HG03060 (cell line): ENCODE measurements around the gene CACFD1.

ENCODE experiments used
- ATAC-seq: cut with Tn5 transposase; IDR thresholded peaks from one replicate; pipeline ENCODE4 v1.9.1; 2021; ENCODE audit warnings: low read depth, moderate number of reproducible peaks; ENCODE audit not compliant: unreplicated experiment

Gene CACFD1

DNA sequence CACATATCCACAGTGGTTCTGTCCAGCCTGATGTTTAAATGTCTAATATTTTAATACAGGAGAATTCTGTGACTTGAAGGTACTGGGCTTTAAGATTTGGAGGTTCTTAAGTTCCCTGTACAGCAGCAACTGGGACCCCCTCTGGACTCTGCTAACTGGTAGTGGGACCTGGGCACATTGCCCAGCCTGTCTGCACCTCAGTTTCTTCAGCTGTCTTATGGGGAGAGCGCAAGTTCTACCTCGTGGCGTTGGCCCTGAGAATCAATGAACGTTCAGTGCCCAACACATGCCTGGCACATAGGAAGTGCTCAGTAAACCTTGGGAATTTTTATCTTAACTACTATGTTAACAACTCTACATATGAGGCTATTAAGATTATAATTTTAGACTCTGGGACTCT lies 17.7 kb downstream of the CACFD1 start:
- no peak for ATAC-seq

DNA sequence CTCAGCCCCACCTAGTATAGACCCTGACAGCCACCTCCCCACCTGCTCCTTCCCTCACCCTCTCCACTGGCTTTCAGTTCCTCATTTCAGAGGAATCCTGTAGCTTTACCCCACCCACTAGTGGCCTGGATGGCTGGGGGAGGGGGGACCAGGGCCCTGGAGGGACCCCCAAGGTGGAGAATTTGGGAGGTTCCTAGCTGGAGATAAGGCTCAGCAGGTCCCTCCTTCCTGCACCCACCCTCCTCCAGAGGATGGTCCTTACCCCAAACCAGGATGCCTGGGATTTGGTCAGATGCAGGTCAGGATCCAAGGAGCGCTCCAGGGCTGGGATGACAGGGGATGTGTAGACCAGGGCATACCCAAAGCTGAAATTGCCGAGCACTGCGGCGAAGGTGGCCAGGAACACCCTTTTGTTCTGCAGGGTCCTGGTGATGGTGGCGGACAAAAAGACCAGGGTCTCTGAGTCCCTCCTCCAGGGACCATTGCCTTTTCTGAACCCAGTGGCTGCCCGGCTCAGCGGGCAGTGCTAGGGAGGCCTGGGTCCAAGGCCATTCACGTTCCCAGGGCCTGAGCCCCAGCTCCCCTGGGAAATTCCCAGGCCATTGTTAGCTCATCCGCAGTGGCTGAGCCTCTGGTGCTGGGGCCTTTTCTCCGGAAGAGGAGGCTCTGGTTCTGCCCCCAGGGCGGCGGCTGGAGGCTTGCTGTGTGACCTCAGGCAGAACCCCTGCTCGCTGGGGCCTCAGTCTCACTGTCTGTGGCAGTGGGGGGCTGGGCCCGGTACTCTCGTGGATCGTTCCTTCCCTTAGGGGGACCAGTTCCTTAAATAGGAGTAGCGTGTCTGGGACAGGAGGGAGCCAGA lies 18.4 kb downstream of the CACFD1 start:
- ATAC-seq: peak; percentile 16

DNA sequence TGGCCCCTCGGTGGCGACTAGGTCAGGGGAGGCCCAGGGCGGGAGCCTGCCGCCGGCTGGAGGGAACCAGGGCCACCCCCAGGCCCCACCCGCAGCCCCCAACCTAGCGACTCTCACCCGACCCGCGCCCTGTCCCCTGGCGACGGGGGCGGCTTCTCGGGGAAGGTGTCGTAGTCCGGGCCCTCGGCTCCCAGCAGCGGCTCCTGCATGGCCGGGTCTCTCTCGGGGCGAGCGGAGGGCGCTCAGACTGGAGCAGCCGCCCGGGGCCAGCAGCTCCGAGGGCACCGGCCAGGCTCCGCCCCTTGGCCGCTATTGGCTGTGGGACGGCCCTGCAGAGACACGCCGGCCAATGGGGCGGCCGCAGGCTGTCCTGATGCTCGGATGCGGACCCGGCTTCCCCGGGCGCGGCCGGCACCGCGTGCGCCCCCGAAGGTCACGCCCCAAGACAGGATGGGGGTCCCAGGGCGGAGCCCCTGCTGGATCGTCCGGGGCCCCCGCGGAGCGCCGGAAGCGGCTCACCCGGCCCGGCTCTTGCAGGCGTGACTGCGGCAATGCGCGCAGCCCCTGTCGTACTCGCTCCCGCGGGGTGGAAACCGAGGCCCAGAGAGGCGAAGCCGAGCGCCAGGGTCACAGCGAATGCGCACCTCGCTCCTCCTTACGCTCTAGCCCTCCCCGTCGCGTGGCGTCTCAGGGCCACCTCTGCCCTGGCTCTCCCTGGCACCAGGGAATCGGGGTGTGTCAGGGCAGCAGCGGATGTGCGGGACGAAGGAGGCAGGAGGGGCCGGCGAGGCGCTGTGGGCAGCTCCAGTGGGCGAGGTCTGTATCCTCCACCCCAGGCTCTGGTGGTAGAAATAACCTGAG lies 19.3 kb downstream of the CACFD1 start, which contains the start of gene SLC2A6:
Gene SLC2A6, minus strand, starts transcription at position 249 of the 861 bp plus-strand sequence. Its CDS starts 40 bp downstream, at position 209.
- ATAC-seq: peak; percentile 48

DNA sequence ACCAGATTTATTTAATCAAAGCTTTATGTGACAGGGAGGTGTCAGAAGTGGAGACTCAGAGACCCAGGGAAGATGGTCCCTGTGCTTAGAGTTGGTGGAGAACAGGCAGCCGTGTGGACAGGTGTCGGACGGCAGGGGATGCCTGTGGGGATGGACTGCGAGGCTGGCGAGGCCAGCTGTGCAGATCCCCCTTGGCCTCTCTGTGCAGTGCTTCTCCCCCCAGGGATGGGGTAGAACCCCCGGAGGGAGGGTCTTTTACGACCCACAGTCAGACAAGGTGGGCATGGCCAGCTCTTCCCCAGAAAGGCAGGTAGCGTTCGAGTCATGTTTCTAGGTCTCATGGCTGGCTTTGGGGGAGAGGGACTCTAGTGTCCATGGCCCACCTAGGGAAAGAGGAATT lies 23.8 kb downstream of the CACFD1 start:
- ATAC-seq: no peak

DNA sequence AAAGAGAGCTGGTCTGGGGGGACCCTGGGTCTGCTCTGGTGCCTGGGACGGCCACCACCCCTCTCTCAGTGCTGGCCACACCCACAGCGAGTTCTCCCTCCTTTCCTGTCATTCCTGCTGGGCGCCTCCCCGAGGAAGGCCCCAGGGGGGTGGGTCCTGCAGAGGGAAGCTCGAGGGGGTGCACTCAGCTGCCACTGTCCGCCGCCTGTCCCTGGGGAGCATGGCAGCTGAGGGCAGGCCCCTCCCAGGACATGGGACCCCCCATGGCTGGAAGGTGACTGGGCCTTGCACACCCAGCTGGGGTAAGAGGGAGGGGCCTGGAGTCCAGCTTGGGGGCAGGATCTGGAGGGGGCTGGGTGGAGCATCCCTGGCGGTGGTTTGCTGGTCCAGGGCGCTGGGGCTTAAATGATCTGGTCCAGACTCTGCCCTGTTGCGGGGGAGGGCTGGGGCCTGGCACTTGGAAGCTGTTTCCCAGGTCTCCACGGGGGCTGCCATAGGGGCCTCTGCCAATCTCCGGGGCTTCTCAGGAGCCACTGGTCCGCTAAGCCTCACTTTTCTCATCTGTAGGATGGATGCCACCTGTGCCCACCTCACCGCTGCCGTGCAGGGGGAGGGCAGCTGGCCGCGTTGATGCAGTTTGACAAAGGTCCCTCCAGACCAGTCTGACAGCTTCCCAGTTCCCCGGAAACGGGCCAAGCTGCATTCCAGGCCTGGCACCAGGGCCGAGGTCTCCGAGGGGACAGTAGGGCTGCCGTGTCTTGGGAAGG lies 25.1 kb downstream of the CACFD1 start:
- ATAC-seq: no peak

DNA sequence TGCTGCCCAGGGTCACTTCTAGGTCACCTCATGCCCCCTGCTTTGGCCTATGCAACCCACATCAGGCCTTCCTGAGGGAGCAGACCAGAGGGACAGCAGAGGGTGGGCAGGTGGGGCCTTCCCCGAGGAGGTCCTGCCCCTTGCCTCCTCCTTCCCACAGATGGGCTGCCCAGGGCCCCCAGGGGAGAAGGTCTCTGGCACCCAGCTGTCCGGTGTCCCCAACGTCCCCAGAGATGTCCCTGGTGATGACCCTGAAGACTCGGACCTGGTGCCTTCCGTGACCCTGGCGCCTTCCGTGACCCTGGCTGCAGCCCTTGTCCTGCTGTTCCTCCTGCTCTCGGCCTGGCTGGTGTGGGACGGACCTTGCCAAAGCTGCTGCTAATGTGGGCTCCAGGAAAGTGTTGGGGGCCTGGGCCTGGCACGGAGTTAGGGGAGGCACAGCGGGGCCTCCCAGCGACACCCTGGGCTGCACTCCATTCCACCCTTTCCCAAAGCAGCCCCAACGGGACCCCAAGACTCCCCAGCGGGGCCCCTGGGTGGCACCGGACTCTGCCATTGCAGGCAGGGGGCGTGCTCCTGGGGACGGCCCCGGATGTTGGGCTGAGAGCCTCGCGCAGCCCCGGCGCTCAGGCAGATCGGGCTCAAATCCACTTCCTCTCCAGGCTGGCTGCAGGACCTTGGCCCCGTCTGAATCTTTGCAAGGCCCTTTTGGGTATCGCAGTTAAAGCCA lies 25.9 kb downstream of the CACFD1 start:
- ATAC-seq: no peak

DNA sequence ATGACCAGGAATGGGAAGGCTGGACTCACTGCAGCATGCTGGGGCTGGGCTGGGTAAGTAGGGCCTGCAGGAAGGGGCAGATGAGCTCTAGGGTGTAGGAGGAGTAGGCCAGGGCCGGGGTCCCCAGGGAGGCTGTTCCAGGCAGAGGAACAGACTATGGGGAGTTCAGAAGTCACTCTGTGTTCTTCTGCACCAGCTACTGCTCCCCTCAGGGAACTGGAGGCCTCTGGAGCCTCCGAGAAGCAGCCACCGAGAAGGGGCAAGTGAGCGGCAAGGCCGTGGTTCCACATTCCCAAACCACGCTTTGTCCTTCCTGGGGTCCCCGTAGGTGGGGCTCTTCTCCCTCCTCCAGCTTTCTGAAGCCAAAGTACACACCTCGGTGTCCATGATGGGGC lies 27.6 kb downstream of the CACFD1 start:
- no peak for ATAC-seq

DNA sequence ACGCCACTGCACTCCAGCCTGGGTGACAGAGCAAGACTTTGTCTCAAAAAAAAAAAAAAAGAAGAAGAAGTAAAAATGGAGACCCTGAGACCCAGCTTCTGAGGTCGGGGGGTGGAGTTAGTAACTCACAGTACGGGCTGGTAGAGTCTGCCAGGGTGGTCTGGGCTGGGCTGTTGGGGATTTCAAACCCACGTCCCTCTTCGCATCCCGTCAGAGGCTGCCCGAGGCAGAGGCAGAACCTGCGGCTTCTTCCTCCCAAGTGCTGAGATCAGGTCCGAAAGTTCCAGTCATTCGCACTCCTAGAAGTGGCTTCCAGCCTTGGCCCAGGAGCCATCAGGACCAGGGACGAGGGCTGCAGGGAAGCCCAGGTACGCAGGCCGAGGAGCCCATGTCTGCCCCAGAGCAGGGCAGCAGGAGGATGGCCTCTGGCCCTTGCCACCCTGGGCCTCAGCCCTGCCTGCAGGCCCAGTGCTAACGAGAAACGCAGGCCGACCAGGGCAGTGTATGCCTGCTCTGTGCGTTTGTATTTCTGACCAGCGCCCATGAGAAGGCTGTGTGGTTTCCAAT lies 29.0 kb downstream of the CACFD1 start:
- ATAC-seq: no peak

DNA sequence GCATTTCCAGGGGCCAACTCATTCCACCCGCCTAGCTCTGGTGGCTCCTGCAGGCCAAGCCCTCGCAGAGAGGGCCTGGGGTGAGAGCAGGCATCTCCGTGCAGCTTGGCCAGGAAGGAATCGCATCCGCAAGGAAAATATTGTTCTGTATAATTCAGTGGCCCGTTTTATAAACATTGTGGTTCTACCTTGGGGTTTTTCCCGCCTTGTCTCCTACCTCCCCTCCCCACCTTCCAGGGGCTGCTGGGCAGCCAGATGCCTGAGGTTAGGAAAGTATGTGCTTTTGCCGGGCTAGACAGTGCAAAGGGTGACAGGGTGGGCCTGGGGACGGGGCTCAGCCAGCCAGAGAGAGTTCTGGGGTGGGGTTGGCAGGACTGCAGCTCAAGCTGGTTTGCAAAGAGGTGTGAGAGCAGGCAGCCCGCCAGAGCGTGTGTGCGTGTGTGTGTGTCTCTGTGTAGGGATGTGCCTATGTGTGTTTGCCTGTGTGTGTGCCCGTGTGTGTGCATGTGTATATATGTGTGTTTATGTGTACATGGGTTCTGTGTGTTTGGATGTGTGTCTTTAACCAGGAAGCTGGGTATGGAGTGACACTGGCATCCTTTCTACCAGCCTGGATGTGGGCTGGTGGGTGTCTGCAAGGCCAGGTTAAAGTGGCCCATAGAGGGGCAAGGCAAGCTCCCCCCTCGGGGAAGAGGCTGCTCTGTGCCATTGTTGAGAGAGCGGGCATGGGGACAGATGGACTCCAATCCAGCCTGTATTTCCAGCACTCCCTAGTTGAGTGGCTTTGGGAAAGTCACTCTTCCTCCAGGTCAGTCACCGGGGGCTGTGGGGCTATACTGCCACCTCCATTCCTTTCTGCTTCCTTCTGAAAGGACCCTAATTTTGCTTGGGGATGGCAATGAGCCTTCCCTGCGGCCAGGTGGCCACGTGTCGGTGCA lies 29.7 kb downstream of the CACFD1 start:
- ATAC-seq: no peak

DNA sequence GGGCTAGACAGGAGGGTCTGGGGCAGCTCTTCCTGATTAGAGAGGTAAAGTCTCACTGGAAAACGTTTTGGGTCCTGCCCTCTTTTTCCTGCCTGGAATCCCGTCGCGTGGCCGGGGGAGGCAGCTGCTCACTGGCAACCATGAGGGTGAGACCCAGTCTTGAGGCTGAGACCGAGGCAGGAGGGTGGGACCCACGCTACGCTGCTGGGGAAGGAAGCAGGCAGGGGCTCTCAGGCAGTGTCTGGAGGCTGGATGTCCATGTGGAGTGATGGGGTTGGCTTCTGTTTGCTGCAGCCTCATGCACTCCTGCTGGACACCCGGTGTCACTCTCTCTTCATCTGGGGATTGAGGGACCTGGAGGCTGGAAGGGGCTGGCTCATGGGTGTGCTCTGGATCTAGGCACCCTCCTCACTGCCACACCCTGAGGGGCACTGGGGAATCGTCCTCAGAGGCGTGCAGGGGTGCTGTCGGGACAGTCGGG lies 30.5 kb downstream of the CACFD1 start:
- no peak for ATAC-seq

DNA sequence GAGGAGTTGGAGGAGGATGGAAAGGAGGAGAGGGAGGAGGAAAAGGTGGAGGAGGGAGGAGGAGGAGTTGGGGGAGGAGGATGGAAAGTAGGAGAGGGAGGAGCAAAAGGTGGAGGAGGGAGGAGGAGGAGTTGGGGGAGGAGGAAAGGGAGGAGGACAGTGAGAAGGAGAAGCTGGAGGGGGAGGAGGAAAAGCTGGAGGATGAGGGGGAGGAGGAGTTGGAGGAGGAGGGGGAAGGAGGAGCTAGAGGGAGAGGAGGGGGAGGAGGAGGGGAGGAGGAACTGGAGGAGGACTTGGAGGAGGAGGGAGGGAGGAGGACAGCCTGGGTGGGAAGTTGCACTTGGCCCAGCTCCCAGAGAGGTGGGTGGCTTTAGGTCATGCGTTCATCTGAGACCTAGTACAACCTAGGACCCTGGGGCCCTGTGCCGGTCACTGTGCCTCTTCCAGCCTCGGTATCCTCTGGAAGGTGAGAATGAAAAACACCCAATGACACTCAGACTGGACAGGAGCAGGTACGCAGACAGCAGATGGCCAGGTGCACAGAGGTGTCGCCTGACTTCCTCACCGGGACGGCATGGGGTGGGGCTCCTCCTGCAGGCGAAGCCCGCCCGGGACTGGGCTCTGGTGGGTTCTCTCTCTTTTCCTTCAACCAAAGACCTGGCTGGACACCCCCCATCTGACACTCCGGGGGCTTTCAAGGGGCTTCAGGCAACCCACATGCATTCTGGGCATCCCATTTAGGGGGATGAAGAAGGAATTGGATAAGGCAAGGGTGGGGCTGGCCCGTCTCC lies 31.3 kb downstream of the CACFD1 start:
- no peak for ATAC-seq

DNA sequence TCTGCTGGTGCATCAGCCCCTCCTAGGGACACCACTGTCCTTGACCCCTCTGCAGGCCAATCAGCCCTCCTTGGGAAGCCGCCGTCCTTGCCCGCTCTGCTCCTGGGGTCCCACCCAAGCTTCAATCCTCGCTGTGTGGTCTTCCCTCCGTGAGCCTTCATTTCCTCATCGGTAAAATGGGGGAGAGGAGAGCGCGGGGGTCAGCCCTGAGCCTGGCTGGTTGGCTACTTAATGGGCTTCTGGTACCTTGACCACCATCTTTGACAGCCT lies 31.8 kb downstream of the CACFD1 start:
- ATAC-seq: no peak

DNA sequence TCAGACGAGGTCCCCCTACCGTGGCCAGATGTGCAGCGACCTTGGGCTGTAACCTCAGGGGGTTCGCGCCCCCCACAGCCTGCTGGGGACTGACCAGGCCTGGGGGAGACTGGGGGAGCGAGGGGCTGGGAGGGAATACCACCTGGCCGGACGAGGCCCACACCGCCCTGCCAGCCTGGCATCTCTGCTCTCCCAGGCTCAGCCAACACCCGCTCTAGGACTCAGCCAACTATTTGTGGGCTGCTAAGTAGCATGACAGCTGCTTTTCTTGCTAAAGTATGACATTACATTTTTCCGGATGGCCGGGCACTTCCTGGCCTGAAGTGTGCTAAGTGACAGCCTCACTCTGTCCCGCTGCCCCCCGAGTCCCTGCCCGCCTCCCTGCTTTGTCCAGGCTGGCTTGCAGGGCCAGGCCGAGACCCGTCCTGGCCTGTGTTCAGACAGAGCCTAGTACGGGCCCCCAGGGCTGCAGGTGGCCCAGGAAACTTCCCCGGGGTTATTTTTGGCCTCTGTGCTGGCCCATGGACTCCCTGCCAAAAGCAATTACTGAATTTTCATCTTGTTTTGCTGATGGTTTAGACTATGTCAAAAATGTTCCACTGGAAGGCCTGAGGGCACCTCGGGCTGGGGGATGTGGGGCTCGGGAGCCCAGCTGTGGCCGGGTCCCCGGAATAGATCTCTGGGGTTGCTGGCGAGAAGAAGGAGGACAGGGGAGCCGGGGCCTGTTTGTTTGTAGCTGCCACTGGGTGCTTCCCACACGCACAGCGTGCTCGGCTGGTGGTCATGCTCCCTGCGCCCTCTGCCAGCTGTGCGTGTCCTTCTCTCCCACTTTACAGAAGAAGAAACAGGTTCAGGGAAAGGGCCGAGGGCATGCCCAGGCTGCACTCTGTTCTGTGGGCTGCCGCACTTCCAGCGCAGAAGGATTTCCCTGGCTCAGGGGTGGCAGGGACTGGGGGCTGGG lies 32.6 kb downstream of the CACFD1 start:
- no peak for ATAC-seq

DNA sequence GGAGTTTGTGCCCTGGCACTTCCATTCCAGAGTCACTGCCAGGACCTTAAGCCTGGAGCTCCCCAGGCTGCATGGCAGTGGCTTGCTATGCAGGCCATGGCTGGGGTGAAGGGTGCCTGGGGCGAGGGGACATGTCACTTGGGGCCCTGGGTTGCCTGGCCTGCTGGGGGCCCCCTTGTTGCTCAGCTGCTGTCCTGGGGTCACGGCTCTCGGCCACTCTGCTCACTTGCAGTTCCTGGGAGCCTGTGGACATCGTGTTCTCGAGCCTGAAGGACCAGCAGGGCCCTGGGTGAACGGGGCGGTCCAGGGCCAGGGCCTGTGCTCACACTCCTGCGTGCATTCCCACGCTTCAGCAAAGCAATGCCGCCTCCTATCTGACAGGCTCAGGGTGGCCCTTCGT lies 33.6 kb downstream of the CACFD1 start:
- ATAC-seq: no peak

DNA sequence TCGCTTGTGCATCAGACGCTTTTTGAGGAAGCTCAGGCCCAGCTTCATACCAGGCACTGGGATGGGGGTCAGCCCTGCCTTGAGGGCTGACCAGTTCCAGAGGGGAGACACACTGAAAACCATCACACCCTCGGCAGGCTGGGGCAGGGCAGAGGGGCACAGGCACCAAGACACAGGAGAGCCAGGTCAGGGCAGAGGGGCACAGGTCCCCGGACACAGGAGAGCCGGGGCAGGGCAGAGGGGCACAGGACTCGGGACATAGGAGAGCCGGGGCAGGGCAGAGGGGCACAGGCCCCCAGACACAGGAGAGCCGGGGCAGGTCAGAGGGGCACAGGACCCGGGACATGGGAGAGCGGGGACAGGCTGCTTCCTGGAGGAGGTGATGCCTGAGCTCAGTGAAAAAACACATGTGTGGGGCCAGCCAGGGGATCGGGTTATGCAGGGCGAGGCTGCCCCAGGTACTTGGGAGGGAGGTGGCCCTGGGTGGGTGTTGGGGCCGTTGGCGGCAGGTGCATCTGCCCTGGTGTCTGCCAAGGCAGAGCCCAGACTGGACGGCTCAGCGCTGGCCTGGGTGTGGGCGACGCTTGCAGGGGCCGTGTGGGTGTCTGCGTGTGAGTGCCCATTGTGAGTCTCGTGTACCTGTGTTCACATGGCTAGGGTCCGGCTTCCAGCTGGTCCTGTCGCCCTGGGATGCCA lies 34.2 kb downstream of the CACFD1 start:
- no peak for ATAC-seq

DNA sequence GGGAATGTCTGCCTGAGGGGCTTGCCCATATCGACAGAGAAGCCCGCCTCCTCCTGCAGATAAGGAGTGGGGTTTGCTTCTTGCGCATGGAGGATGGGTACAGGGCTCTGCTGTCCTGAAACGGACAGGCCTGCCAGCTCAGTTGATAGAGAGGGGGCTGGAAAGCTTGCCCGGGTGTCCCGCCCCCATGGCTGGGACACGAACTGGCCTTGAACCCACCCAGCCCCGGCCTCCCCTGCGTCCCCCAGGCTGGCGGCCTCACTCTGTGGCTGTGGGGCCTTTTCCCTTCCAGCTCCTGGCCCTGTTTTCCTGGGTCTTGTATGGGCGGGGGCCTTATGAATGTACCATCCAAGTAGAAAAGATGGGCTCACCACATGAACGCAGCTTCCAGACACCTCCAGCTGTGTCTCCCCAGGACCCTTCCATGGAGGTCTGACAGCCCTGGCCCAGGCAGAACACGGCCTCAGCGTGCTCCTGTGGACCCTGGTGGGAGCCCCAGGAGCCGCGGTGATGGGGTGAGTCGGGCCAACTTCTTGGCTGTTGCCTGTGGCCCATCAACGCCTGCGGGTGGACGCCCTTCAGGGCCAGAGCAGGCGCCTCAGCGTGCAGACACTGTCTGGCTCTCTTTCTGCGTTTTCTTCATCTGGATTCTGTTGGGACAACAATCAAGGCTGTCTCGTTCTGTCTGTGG lies 35.0 kb downstream of the CACFD1 start:
- no peak for ATAC-seq
